ENCODE results near the gene PDP2. TPM values are rescaled to one million over a fixed set of nuclear protein-coding genes. Genes with fewer than 3 reads are reported as not detected.

PDP2 gene
- total RNA-seq, 1 donor from 2014 or later, result 18.0 TPM

- H3K27me3 Mint-ChIP-seq (ENCODE audit: low read depth), result peaks cover 90% of the 10 kb centered on the region
- no peaks in the 10 kb centered on the region for H3K4me1 Mint-ChIP-seq
These were observed 38.9 kb upstream of the PDP2 start for GRCh38 chr16:66841366-66841765.

GRCh38 chr16:66842765-66843164, 37.5 kb upstream of the PDP2 start:
- Mint-ChIP-seq H3K4me1 (no peaks in the 10 kb centered on the region), H3K27ac (ENCODE audit: unreplicated experiment) (no peak overlapping the region), H3K4me3 (peak overlapping the region; percentile 3), H3K9me3 (peaks cover 5% of the 10 kb centered on the region), H3K27me3 (ENCODE audit: low read depth) (peaks cover 93% of the 10 kb centered on the region), H3K36me3 (ENCODE audit: low read depth) (no peaks in the 10 kb centered on the region)
- no peak for DNase-seq (ENCODE audit: low read depth, low spot score)
- no peak for TF ChIP-seq CTCF (conservative IDR thresholded peaks at IDR 0.05)

More at GRCh38 chr16:66841366-66841765, 38.9 kb upstream of the PDP2 start:
- Mint-ChIP-seq H3K36me3 (ENCODE audit: low read depth) (no peaks in the 10 kb centered on the region), H3K4me3 (no peak overlapping the region), H3K9me3 (peaks cover 5% of the 10 kb centered on the region), H3K27ac (ENCODE audit: unreplicated experiment) (no peak overlapping the region)
- DNase-seq (ENCODE audit: low read depth, low spot score), result no peak
- no peak for TF ChIP-seq CTCF (conservative IDR thresholded peaks at IDR 0.05)

DNA sequence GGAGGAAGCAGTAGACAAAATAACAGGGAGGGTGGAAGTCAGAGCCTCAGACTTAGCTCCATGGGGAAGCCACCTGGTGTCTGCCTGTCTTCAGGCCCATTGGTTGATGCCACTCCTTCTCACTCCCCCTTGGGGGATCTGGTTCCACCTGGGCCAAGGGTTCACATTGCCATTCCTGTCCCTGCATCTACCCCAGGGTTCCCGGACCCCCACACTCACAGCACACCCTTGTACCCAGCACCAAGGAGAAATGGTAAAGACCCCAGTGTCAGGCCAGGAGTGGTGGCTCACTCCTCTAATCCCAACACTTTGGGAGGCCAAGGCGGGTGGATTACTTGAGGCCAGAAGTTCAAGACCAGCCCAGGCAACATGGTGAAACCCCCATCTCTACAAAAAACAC, 37.1 kb upstream of the PDP2 start:
- peak overlapping the region; percentile 37 for H3K4me3 Mint-ChIP-seq
- TF ChIP-seq CTCF (conservative IDR thresholded peaks at IDR 0.05), result no peak
- H3K36me3 Mint-ChIP-seq (ENCODE audit: low read depth), result no peaks in the 10 kb centered on the region
- peaks cover 95% of the 10 kb centered on the region for H3K27me3 Mint-ChIP-seq (ENCODE audit: low read depth)
- no peaks in the 10 kb centered on the region for H3K4me1 Mint-ChIP-seq
- H3K27ac Mint-ChIP-seq (ENCODE audit: unreplicated experiment), result no peak overlapping the region
- DNase-seq (ENCODE audit: low read depth, low spot score), result no peak
- peaks cover 4% of the 10 kb centered on the region for H3K9me3 Mint-ChIP-seq

DNA sequence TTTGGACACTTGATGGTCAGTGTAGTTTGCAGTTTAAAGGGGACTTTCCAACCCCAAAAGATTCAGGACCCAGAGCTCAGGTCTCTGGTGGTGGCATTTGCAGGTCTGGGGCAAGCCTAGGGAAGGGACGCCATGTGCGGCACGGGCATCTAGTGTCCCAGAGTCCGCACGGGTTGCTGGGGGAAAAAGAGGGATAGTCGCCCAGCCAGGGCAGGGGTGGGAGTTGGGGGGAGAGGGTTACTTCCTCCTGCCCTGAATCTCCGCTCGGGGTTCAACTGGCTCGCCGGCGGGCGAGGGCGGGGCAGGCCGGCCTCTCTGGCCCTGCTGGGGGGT, 36.3 kb upstream of the PDP2 start:
- peaks cover 95% of the 10 kb centered on the region for H3K27me3 Mint-ChIP-seq (ENCODE audit: low read depth)
- H3K9me3 Mint-ChIP-seq, result no peaks in the 10 kb centered on the region
- H3K4me1 Mint-ChIP-seq, result no peaks in the 10 kb centered on the region
- no peak overlapping the region for H3K27ac Mint-ChIP-seq (ENCODE audit: unreplicated experiment)
- no peak for TF ChIP-seq CTCF (conservative IDR thresholded peaks at IDR 0.05)
- no peak for DNase-seq (ENCODE audit: low read depth, low spot score)
- no peaks in the 10 kb centered on the region for H3K36me3 Mint-ChIP-seq (ENCODE audit: low read depth)
- H3K4me3 Mint-ChIP-seq, result peak overlapping the region; percentile 79

- Mint-ChIP-seq H3K36me3 (ENCODE audit: low read depth) (no peaks in the 10 kb centered on the region), H3K27me3 (ENCODE audit: low read depth) (peaks cover 93% of the 10 kb centered on the region), H3K9me3 (no peaks in the 10 kb centered on the region), H3K27ac (ENCODE audit: unreplicated experiment) (peak within 1 kb of the TSS; percentile 27), H3K4me3 (peak within 1 kb of the TSS; percentile 79), H3K4me1 (no peaks in the 10 kb centered on the region)
- TF ChIP-seq CTCF (conservative IDR thresholded peaks at IDR 0.05), result no peak
- DNase-seq (ENCODE audit: low read depth, low spot score), result no peak
These were observed 35.8 kb upstream of the PDP2 start, which contains the start of gene CA7 for GRCh38 chr16:66844342-66845079. Gene CA7, plus strand, starts transcription at chr16:66844414. Its CDS starts 74 bp downstream, at chr16:66844488.
